ENCODE results near the gene ABTB2.

GRCh38 chr11:34126959-34127848 is 230.6 kb downstream of the ABTB2 start:
- no peak for TF ChIP-seq CTCF (IDR thresholded peaks at IDR 0.05; ENCODE audit: borderline replicate concordance, extremely low read depth, low read length, poor library complexity, severe bottlenecking)
- TF ChIP-seq EZH2 (IDR thresholded peaks at IDR 0.05; ENCODE audit: borderline replicate concordance, low read depth, low read length, severe bottlenecking): no peak

All from DND-41 (cell line).